RWPE2 (cell line): ENCODE data around the gene POLR2M.

Source experiments
- ATAC-seq: fragments of 200-7000 bp; cut with Tn5 transposase; 3 replicates; pipeline ENCODE4 v1.9.1; 2021; ENCODE audit warnings: low read depth
- DNase-seq: peaks from one replicate; pipeline ENCODE4 v3.0.0-alpha.2; 2020; ENCODE audit warnings: low spot score
- H3K27ac ChIP-seq: fragments of 450-650 bp; 2 replicates; pipeline ENCODE4 v1.5.1; 2017; ENCODE audit warnings: mild to moderate bottlenecking; ENCODE audit not compliant: poor library complexity, severe bottlenecking
- H3K27me3 ChIP-seq: fragments of 250-450 bp; sonication (Bioruptor Pico); 2 replicates; pipeline ENCODE4 v1.5.1; 2021; ENCODE audit warnings: mild to moderate bottlenecking, moderate library complexity; ENCODE audit not compliant: insufficient read depth, poor library complexity, severe bottlenecking
- H3K36me3 ChIP-seq: fragments of 250-450 bp; sonication (Bioruptor Pico); 2 replicates; pipeline ENCODE4 v1.5.1; 2020; ENCODE audit warnings: low read depth, mild to moderate bottlenecking, moderate library complexity
- H3K4me1 ChIP-seq: fragments of 250-450 bp; sonication (Bioruptor Pico); 2 replicates; pipeline ENCODE4 v1.5.1; 2021; ENCODE audit warnings: mild to moderate bottlenecking, moderate library complexity; ENCODE audit not compliant: insufficient read depth, poor library complexity, severe bottlenecking
- H3K4me3 ChIP-seq: fragments of 250-450 bp; sonication (Bioruptor Pico); 2 replicates; pipeline ENCODE4 v1.5.1; 2021; ENCODE audit warnings: mild to moderate bottlenecking, moderate library complexity; ENCODE audit not compliant: severe bottlenecking
- H3K9me3 ChIP-seq: fragments of 250-450 bp; sonication (Bioruptor Pico); 2 replicates; pipeline ENCODE4 v1.5.1; 2021; ENCODE audit warnings: mild to moderate bottlenecking, moderate library complexity; ENCODE audit not compliant: severe bottlenecking
- TF ChIP-seq, protein P1 (sequence below): fragments of 450-650 bp; IDR thresholded peaks from one replicate; pipeline ENCODE4 v1.5.1; 2017; ENCODE audit warnings: mild to moderate bottlenecking, moderate library complexity; ENCODE audit not compliant: poor library complexity, severe bottlenecking

Gene POLR2M

DNA sequence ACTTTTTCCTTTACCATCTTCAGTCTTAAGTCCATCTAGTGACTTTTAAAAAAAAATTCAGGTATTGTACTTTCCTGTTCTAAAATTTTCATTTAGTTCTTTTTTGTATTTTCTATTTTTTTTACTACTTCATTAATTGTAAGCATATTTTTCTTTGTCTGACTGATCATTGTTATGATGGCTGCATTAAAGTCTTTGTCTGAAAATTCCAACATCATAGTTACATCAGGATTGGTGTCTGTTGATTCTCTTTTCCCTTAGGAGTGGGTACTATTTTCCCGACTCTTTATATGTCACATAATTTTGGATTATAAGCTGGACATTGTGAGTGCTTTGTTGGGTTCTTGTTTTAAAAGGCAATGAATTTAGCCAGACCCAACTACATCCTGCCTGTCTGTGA is 34.9 kb upstream of the POLR2M start:
- H3K36me3 ChIP-seq = peaks cover 7% of the 10 kb centered on the region
- no peak overlapping the region for H3K4me3 ChIP-seq
- peaks cover 4% of the 10 kb centered on the region for H3K9me3 ChIP-seq
- TF ChIP-seq, protein P1, sequence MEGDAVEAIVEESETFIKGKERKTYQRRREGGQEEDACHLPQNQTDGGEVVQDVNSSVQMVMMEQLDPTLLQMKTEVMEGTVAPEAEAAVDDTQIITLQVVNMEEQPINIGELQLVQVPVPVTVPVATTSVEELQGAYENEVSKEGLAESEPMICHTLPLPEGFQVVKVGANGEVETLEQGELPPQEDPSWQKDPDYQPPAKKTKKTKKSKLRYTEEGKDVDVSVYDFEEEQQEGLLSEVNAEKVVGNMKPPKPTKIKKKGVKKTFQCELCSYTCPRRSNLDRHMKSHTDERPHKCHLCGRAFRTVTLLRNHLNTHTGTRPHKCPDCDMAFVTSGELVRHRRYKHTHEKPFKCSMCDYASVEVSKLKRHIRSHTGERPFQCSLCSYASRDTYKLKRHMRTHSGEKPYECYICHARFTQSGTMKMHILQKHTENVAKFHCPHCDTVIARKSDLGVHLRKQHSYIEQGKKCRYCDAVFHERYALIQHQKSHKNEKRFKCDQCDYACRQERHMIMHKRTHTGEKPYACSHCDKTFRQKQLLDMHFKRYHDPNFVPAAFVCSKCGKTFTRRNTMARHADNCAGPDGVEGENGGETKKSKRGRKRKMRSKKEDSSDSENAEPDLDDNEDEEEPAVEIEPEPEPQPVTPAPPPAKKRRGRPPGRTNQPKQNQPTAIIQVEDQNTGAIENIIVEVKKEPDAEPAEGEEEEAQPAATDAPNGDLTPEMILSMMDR = no peak
- H3K27me3 ChIP-seq = no peaks in the 10 kb centered on the region
- peaks cover 27% of the 10 kb centered on the region for H3K4me1 ChIP-seq
- no peak overlapping the region for H3K27ac ChIP-seq
- ATAC-seq (no peak), DNase-seq (no peak)

- H3K36me3 ChIP-seq = peaks cover 4% of the 10 kb centered on the region
- TF ChIP-seq, protein P1 = no peak
- no peaks in the 10 kb centered on the region for H3K27me3 ChIP-seq
- H3K27ac ChIP-seq = no peak overlapping the region
- peaks cover 4% of the 10 kb centered on the region for H3K9me3 ChIP-seq
- H3K4me3 ChIP-seq = no peak overlapping the region
- ATAC-seq (peak; percentile 76), DNase-seq (no peak)
- H3K4me1 ChIP-seq = peaks cover 27% of the 10 kb centered on the region
Observed at GRCh38 chr15:57675481-57676181, 30.9 kb upstream of the POLR2M start.

DNA sequence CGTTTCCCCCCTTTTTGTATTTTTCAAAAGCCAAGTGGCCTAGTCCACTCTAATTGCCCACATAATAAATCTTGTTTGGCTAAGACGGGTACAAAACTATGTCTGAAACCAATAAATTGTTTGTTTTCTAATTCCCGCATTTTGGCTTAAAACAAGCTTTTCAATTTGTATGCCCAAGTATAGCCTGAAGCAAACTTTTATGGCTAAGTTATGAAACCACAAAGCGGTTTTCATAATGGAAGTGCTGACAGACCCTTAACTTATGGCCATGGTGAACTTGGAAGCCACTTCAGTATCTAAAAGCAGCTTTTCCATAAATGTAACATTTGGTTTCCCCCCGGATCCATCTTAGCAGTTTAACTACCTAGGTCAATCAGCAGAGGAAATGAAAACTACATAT is 29.9 kb upstream of the POLR2M start:
- no peaks in the 10 kb centered on the region for H3K9me3 ChIP-seq
- no peak for ATAC-seq
- no peaks in the 10 kb centered on the region for H3K27me3 ChIP-seq
- TF ChIP-seq, protein P1 = no peak
- H3K4me3 ChIP-seq = no peak overlapping the region
- H3K36me3 ChIP-seq = no peaks in the 10 kb centered on the region; the same call in 1 of the 2 replicates
- no peak for DNase-seq
- H3K4me1 ChIP-seq = peaks cover 30% of the 10 kb centered on the region
- no peak overlapping the region for H3K27ac ChIP-seq

DNA sequence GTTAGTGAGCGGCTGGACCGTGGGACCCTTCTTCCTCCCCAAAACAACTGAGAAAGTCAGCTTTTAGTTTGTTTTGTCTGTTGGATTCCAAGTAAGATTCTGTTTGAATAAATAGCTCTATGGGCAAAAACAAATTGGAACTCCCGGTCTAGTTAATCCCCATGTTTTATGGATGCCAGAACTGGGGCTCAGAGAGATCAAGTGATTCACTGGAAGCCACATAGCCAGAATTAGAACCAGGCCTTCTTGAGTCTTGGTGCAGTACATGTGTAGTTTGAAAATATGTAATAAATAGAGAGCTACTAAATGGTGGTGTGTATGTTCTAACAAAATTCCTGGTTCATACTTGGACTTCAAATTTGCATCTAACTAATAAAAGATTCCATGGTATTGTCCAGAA is 29.3 kb upstream of the POLR2M start:
- ATAC-seq (no peak), DNase-seq (no peak)
- Histone ChIP-seq H3K9me3 (no peaks in the 10 kb centered on the region), H3K36me3 (no peaks in the 10 kb centered on the region; the same call in 1 of the 2 replicates), H3K4me3 (no peak overlapping the region), H3K27me3 (no peaks in the 10 kb centered on the region), H3K4me1 (peaks cover 30% of the 10 kb centered on the region), H3K27ac (no peak overlapping the region)
- TF ChIP-seq, protein P1 = no peak

DNA sequence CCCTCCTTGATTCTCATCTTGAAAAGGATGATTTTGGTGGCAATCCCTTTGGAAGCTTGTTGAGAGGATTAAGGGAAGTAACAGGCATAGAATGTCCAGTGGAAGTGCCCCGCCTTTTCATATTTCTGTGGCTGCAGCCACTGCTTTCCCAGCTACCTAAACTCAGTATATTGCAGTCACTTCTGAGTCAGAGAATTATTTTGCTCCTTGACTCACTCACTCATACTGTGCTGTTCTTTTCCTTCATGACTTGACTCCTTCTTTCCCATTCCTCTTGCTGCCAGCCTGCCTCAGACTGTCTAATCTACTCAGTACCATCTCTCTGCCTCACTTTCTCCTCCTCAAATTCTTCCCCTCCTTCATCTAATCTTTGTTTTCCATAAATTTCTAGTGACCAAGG is 26.5 kb upstream of the POLR2M start:
- H3K36me3 ChIP-seq = no peaks in the 10 kb centered on the region
- H3K4me3 ChIP-seq = no peak overlapping the region
- no peaks in the 10 kb centered on the region for H3K27me3 ChIP-seq
- DNase-seq (no peak), ATAC-seq (peak; percentile 96)
- H3K27ac ChIP-seq = peak overlapping the region; percentile 32
- no peaks in the 10 kb centered on the region for H3K9me3 ChIP-seq
- TF ChIP-seq, protein P1 = no peak
- H3K4me1 ChIP-seq = peaks cover 22% of the 10 kb centered on the region
